ENCODE results near the gene TECPR1.
"Not testable (repeated sequence)": the region's sequence is repeated elsewhere in the genome, so short reads cannot be mapped to it uniquely, and the experiment has no call there.

The TECPR1 gene

GRCh38 chr7:98225913-98226614 is 26.0 kb downstream of the TECPR1 start:
- no peak for DNase-seq

GRCh38 chr7:98224701-98225181 is 27.3 kb downstream of the TECPR1 start:
- no peak for DNase-seq

GRCh38 chr7:98223898-98224700 is 27.9 kb downstream of the TECPR1 start:
- no peak for DNase-seq

GRCh38 chr7:98223351-98223897 is 28.6 kb downstream of the TECPR1 start:
- DNase-seq, result no peak

GRCh38 chr7:98222533-98223195 is 29.4 kb downstream of the TECPR1 start:
- DNase-seq, result no peak

- DNase-seq, result no peak
Observed at GRCh38 chr7:98221611-98222532, 30.2 kb downstream of the TECPR1 start.

GRCh38 chr7:98219382-98219781 is 32.6 kb downstream of the TECPR1 start:
- not testable (repeated sequence) for DNase-seq

GRCh38 chr7:98217623-98218582 is 34.1 kb downstream of the TECPR1 start:
- DNase-seq, result no peak

- no peak for DNase-seq
Observed at GRCh38 chr7:98216941-98217622, 35.0 kb downstream of the TECPR1 start.

- peak; percentile 50 for DNase-seq
Observed at GRCh38 chr7:98215561-98216495, 36.2 kb downstream of the TECPR1 start.

- DNase-seq, result no peak
Observed at GRCh38 chr7:98214811-98215321, 37.2 kb downstream of the TECPR1 start.

- no peak for DNase-seq
Observed at GRCh38 chr7:98213888-98214810, 37.9 kb downstream of the TECPR1 start.

GRCh38 chr7:98213296-98213887 is 38.6 kb downstream of the TECPR1 start:
- DNase-seq, result no peak

GRCh38 chr7:98212532-98213041 is 39.4 kb downstream of the TECPR1 start:
- no peak for DNase-seq

GRCh38 chr7:98211676-98212531 is 40.1 kb downstream of the TECPR1 start:
- DNase-seq, result no peak

GRCh38 chr7:98211221-98211675 is 40.8 kb downstream of the TECPR1 start, which contains the start of gene BHLHA15:
TSS of gene BHLHA15 (plus strand) at chr7:98211439. CDS start at chr7:98212310, 871 bp downstream.
- DNase-seq, result peak; percentile 9

Measured in NCI-H510A treated with DMSO at 0.1 percent for 48 hours (cell line).